IPS-NIHi11 (cell line): ENCODE measurements around the gene PIGV.

Source experiments
- DNase-seq: peaks from one replicate; pipeline ENCODE4 v3.0.0; 2012; ENCODE audit warnings: mixed read lengths, low spot score

The PIGV gene

GRCh38 chr1:26774462-26774861, 13.3 kb upstream of the PIGV start:
- no peak for DNase-seq

GRCh38 chr1:26775666-26776065, 12.1 kb upstream of the PIGV start:
- DNase-seq = no peak

GRCh38 chr1:26779098-26779668, 8.6 kb upstream of the PIGV start:
- no peak for DNase-seq

GRCh38 chr1:26780344-26780957, 7.3 kb upstream of the PIGV start:
- DNase-seq = no peak

- DNase-seq = no peak
These were observed 6.4 kb upstream of the PIGV start for GRCh38 chr1:26781206-26781825.

GRCh38 chr1:26782521-26783212, 5.1 kb upstream of the PIGV start:
- no peak for DNase-seq

- DNase-seq = no peak
These were observed 4.1 kb upstream of the PIGV start for GRCh38 chr1:26783646-26784022.

GRCh38 chr1:26784023-26784871, 3.5 kb upstream of the PIGV start:
- peak; percentile 57 for DNase-seq

- DNase-seq = no peak
These were observed 2.9 kb upstream of the PIGV start for GRCh38 chr1:26784886-26785285.

- no peak for DNase-seq
These were observed 1.9 kb upstream of the PIGV start for GRCh38 chr1:26785611-26786436.

- DNase-seq = peak; percentile 62
These were observed 1.0 kb upstream of the PIGV start for GRCh38 chr1:26786437-26787380.

- DNase-seq = peak; percentile 40
These were observed 407 bp upstream of the PIGV start for GRCh38 chr1:26787381-26787705.

- DNase-seq = no peak
These were observed 700 bp downstream of the PIGV start for GRCh38 chr1:26788515-26788785.

GRCh38 chr1:26788836-26789611, 1.3 kb downstream of the PIGV start:
- DNase-seq = peak; percentile 82

GRCh38 chr1:26789612-26789865, 1.8 kb downstream of the PIGV start:
- DNase-seq = no peak

- no peak for DNase-seq
These were observed 2.2 kb downstream of the PIGV start for GRCh38 chr1:26789931-26790330.

GRCh38 chr1:26790551-26790953, 2.8 kb downstream of the PIGV start:
- no peak for DNase-seq

- no peak for DNase-seq
These were observed 3.4 kb downstream of the PIGV start for GRCh38 chr1:26791148-26791547.

- no peak for DNase-seq
These were observed 3.9 kb downstream of the PIGV start for GRCh38 chr1:26791626-26792025.

- no peak for DNase-seq
These were observed 5.2 kb downstream of the PIGV start for GRCh38 chr1:26792924-26793323.
